Measurements from ENCODE around the gene GNB1.

Gene GNB1

GRCh38 chr1:1921901-1922701 is 31.2 kb upstream of the GNB1 start:
- H3K4me3 ChIP-seq (ENCODE audit: low read depth, low read length) = no peak overlapping the region
- TF ChIP-seq CTCF (IDR thresholded peaks at IDR 0.05; ENCODE audit: low read depth, low read length) = no peak

DNA sequence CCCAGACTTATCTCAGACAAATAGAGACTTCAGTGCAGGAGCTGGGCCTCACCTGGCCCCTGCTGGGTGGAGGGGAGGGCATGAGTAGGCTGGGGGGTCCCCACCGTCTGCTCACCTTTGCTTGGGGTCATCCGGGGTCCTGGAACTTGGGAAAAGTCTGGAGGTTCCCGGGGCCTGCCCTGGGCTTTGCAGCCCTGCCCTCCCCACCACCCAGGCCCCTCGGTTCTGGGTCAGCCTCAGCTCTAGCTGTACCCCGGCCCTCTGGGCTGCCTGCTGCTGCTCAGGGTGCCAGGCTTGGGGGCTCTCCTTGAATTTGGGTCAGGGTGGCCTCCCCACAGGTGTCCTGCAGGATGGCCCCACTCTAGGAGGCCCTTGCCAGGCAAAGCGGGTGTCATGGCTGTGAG is 30.6 kb upstream of the GNB1 start:
- no peak for TF ChIP-seq CTCF (IDR thresholded peaks at IDR 0.05; ENCODE audit: low read depth, low read length)
- H3K4me3 ChIP-seq (ENCODE audit: low read depth, low read length) = no peak overlapping the region

DNA sequence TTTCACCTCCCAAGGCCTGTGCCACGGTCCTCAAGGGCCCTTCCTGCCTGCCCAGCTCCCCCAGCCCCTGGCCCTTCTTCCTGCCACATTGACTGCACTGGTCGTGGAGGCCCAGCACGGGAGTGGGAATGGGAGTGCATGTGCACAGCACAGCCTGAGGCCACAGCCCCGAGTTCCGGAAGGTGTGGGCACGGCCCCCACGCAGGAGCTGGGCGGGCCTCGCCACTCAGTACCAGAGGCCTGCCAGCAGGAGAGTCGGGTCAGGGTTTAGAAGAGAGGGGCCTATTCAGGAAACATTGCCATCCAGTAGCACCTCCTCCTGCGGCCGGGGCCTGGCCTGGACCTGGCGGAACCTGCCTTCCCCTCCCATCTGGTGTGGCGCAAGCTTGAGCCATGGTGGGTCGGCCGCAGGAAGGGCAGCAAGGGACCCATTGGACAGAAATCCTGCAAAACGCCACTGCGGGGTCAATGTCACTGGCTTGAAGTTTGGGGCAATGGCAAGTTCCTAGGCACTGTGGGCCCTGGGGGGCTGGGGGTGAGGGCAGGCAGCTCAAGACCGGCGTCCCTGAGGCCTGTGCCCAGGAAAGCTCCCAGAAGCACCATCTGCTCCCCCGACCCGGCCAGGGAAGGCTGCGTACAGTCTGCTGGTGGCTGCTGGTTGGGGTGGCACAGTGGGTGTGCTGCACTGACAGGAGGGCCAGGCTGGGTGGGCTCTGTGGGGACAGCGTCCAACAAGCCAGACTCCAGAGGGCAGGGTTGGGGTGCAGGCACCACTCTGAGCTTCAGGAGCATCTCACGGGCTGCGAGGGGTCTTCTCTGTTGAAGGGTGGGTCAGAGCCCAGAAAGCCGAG is 29.9 kb upstream of the GNB1 start:
- TF ChIP-seq CTCF (IDR thresholded peaks at IDR 0.05; ENCODE audit: low read depth, low read length) = no peak
- H3K4me3 ChIP-seq (ENCODE audit: low read depth, low read length) = no peak overlapping the region

GRCh38 chr1:1920057-1920607 is 29.2 kb upstream of the GNB1 start:
- no peak overlapping the region for H3K4me3 ChIP-seq (ENCODE audit: low read depth, low read length)
- TF ChIP-seq CTCF (IDR thresholded peaks at IDR 0.05; ENCODE audit: low read depth, low read length) = no peak

- H3K4me3 ChIP-seq (ENCODE audit: low read depth, low read length) = peak overlapping the region; percentile 55
These were observed 28.6 kb upstream of the GNB1 start for GRCh38 chr1:1919304-1920056.

GRCh38 chr1:1918901-1919303 is 28.0 kb upstream of the GNB1 start, which contains the start of gene TMEM52:
Gene TMEM52, minus strand, starts transcription at chr1:1919279. Its CDS starts 14 bp downstream, at chr1:1919265.
- H3K4me3 ChIP-seq (ENCODE audit: low read depth, low read length) = peak within 1 kb of the TSS; percentile 55

More at GRCh38 chr1:1919304-1920056, 28.6 kb upstream of the GNB1 start:
- TF ChIP-seq CTCF (IDR thresholded peaks at IDR 0.05; ENCODE audit: low read depth, low read length) = no peak

More at GRCh38 chr1:1918901-1919303, 28.0 kb upstream of the GNB1 start, which contains the start of gene TMEM52:
- no peak for TF ChIP-seq CTCF (IDR thresholded peaks at IDR 0.05; ENCODE audit: low read depth, low read length)

All from WI38 (cell line).